ENCODE data around the gene GPR179.

GRCh38 chr17:38344420-38344745 lies 627 bp upstream of the GPR179 start:
- TF ChIP-seq CTCF (IDR thresholded peaks at IDR 0.05; ENCODE audit: low read depth, low read length) (no peak), EZH2phosphoT487 (IDR thresholded peaks at IDR 0.05; ENCODE audit: low read depth) (no peak)
